Measurements from ENCODE around the gene LMLN.
"Not testable (repeated sequence)": the region's sequence is repeated elsewhere in the genome, so short reads cannot be mapped to it uniquely, and the experiment has no call there.

The LMLN gene

GRCh38 chr3:197959891-197960693 lies at the start of gene LMLN:
Gene LMLN (plus strand): TSS chr3:197960217. CDS start chr3:197960246, 29 bp downstream.
- TF ChIP-seq, protein P1, sequence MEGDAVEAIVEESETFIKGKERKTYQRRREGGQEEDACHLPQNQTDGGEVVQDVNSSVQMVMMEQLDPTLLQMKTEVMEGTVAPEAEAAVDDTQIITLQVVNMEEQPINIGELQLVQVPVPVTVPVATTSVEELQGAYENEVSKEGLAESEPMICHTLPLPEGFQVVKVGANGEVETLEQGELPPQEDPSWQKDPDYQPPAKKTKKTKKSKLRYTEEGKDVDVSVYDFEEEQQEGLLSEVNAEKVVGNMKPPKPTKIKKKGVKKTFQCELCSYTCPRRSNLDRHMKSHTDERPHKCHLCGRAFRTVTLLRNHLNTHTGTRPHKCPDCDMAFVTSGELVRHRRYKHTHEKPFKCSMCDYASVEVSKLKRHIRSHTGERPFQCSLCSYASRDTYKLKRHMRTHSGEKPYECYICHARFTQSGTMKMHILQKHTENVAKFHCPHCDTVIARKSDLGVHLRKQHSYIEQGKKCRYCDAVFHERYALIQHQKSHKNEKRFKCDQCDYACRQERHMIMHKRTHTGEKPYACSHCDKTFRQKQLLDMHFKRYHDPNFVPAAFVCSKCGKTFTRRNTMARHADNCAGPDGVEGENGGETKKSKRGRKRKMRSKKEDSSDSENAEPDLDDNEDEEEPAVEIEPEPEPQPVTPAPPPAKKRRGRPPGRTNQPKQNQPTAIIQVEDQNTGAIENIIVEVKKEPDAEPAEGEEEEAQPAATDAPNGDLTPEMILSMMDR (conservative IDR thresholded peaks at IDR 0.05; ENCODE audit: low read depth, low read length): no peak
- peak; percentile 82 for DNase-seq (ENCODE audit: low read depth)
- peak within 1 kb of the TSS; percentile 91 for H3K4me3 ChIP-seq (ENCODE audit: low read length)

- no peak for DNase-seq (ENCODE audit: low read depth)
Observed at GRCh38 chr3:197912741-197913476, 47.1 kb upstream of the LMLN start.

GRCh38 chr3:197913641-197914380 lies 46.2 kb upstream of the LMLN start:
- DNase-seq (ENCODE audit: low read depth): no peak
- TF ChIP-seq, protein P1 (conservative IDR thresholded peaks at IDR 0.05; ENCODE audit: low read depth, low read length): no peak
- H3K4me3 ChIP-seq (ENCODE audit: low read length): no peak overlapping the region

More at GRCh38 chr3:197912741-197913476, 47.1 kb upstream of the LMLN start:
- H3K4me3 ChIP-seq (ENCODE audit: low read length): no peak overlapping the region
- TF ChIP-seq, protein P1 (conservative IDR thresholded peaks at IDR 0.05; ENCODE audit: low read depth, low read length): no peak

- H3K4me3 ChIP-seq (ENCODE audit: low read length); DNase-seq (ENCODE audit: low read depth): not testable (repeated sequence)
Observed at GRCh38 chr3:197921429-197922275, 38.4 kb upstream of the LMLN start.

- DNase-seq (ENCODE audit: low read depth): no peak
- no peak overlapping the region for H3K4me3 ChIP-seq (ENCODE audit: low read length)
- TF ChIP-seq, protein P1 (conservative IDR thresholded peaks at IDR 0.05; ENCODE audit: low read depth, low read length): peak; percentile 31
Observed at GRCh38 chr3:197926418-197926817, 33.6 kb upstream of the LMLN start.

DNA sequence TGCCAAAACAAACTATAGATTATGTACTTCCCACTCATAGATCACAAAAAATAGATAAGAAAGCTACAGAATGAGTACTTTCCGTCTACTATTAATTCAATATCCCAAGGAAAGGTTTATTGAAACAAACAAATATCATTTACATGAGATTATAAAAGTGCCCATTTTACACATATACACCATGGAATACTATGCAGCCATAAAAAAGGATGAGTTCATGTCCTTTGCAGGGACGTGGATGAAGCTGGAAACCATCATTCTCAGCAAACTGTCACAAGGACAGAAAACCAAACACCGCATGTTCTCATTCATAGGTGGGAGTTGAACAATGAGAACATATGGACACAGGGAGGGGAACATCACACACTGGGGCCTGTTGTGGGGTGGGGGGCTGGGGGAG lies 32.4 kb upstream of the LMLN start:
- DNase-seq (ENCODE audit: low read depth); H3K4me3 ChIP-seq (ENCODE audit: low read length): not testable (repeated sequence)

DNA sequence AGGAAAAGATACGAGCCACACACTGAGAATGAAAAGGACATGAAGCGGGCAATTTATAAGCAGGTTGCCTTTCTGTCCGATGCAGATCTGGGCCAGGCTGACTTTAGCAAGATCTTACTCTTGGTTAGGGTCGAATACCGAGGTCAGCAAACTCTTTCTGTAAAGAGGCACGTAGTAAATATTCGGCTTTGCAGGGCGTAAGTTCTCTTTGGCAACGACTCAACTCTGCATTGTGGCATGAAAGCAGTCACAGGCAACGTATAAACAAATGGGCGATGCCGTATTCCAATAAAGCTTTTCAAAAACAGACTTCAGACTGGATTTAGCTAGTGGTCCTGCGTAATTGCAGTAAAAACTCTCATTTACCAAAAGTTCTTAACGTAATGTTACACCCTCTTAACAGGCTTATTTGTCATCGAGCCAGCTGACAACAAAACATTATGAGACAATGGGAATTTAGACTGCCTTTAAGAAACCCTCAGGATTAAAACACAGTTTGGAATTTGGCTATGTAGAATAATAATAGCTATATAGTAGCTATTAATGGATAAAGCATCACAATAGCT lies 23.1 kb upstream of the LMLN start:
- TF ChIP-seq, protein P1 (conservative IDR thresholded peaks at IDR 0.05; ENCODE audit: low read depth, low read length): no peak
- no peak for DNase-seq (ENCODE audit: low read depth)
- H3K4me3 ChIP-seq (ENCODE audit: low read length): no peak overlapping the region
